ENCODE results near the gene MUC6. TPM values are rescaled to one million over a fixed set of nuclear protein-coding genes. Genes with fewer than 3 reads are reported as not detected.

MUC6 gene
- total and polyA plus RNA-seq, 12 donors = 0.01 to 0.07 TPM; not detected in 10

GRCh38 chr11:1069740-1070139 is 33.2 kb upstream of the MUC6 start:
- no peak for TF ChIP-seq CTCF (IDR thresholded peaks at IDR 0.05)
- DNase-seq (no peak), ATAC-seq (no peak)
- Histone ChIP-seq H3K27me3 (peaks cover 0 to 6% (median 0%) of the 10 kb centered on the region in 7 donors), H3K9me3 (peaks cover 0 to 3% (median 0%) of the 10 kb centered on the region in 11 donors), H3K36me3 (no peaks in the 10 kb centered on the region), H3K4me3 (no peak overlapping the region), H3K4me1 (peaks cover 4 to 28% (median 16%) of the 10 kb centered on the region in 9 donors), H3K27ac (no peak overlapping the region)
- intact Hi-C loops (cut with DNase I) = no loop called here

DNA sequence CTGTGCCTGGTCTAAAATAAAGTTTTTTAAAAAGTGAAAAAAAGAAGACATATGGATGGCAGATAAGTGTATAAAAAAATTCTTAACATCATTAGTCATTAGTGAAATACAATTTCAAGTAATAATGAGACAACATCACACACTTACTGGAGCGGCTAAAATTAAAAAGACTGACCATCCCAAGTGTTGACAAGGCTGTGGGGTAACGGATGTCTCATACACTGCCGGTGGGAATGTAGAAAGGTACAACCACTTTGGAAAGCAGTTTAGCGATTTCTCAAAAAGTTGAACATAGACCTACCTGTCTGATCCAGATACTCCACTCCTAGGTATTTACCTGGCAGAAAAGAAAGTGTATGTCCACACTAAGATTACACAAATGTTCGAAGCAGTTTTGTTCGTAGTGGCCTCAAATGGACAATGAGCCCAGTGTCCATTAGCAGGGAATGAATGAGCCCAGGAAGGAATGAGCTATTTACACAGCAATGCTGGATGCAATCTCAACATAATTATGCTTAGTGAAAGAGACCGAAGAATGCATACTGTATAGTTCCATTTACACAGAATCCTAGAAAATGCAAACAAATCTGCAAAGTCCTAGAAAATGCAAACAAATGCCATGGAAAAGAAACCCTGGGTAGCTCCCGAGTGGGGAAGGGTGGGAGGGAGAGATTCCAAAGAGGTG is 31.4 kb upstream of the MUC6 start:
- peaks cover 0 to 6% (median 0%) of the 10 kb centered on the region in 7 donors for H3K27me3 ChIP-seq

DNA sequence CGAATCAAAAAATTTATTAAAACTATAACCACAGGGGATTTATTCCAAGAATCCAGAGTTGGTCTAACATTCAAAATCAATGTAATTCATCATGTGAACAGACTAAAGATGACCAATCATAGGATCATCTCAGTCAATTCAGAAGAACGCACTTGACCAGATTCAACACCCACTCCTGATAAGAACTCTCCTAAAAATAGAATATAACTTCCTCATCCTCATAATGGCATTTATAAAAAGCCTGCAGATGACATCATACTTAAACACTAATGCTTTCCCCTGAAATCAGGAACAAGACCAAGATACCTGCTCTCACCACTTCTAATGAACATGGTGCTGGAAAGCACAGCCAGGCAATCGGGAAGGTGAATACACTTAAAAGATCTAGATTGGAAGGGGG is 27.6 kb upstream of the MUC6 start:
- Histone ChIP-seq H3K27ac (no peak overlapping the region), H3K27me3 (peaks cover 0 to 1% (median 0%) of the 10 kb centered on the region in 7 donors), H3K4me1 (peaks cover 0 to 13% (median 8%) of the 10 kb centered on the region in 9 donors), H3K36me3 (no peaks in the 10 kb centered on the region), H3K9me3 (peaks cover 0 to 26% (median 0%) of the 10 kb centered on the region in 11 donors), H3K4me3 (no peak overlapping the region)
- intact Hi-C loops (cut with DNase I) = no loop called here
- TF ChIP-seq CTCF (IDR thresholded peaks at IDR 0.05) = no peak
- no peak for DNase-seq
- ATAC-seq = peak in 3 of 8 donors; percentile 28 to 68 (median 34)
- WGBS, 2 donors = 31 to 37% methylated on average over 3 of the region's 3 CpGs

More for the DNA sequence above, 31.4 kb upstream of the MUC6 start:
- H3K36me3 ChIP-seq = no peaks in the 10 kb centered on the region
- intact Hi-C loops (cut with DNase I) = no loop called here
- ATAC-seq (no peak), DNase-seq (no peak)
- no peak for TF ChIP-seq CTCF (IDR thresholded peaks at IDR 0.05)
- H3K9me3 ChIP-seq = peaks cover 0 to 8% (median 0%) of the 10 kb centered on the region in 11 donors
- no peak overlapping the region for H3K27ac ChIP-seq
- H3K4me1 ChIP-seq = peaks cover 4 to 24% (median 13%) of the 10 kb centered on the region in 9 donors
- no peak overlapping the region for H3K4me3 ChIP-seq
- 87 to 91% methylated on average over 8 of the region's 8 CpGs for WGBS, 2 donors

GRCh38 chr11:1062075-1062820 is 25.7 kb upstream of the MUC6 start:
- 81 to 82% methylated on average over 9 of the region's 9 CpGs for WGBS, 2 donors
- no peak for DNase-seq
- H3K36me3 ChIP-seq = no peaks in the 10 kb centered on the region
- TF ChIP-seq CTCF (IDR thresholded peaks at IDR 0.05) = no peak
- H3K4me3 ChIP-seq = no peak overlapping the region
- H3K4me1 ChIP-seq = peaks cover 0 to 13% (median 8%) of the 10 kb centered on the region in 9 donors
- no peak for ATAC-seq
- intact Hi-C loops (cut with DNase I) = no loop called here
- H3K27ac ChIP-seq = no peak overlapping the region
- H3K27me3 ChIP-seq = peaks cover 0 to 8% (median 0%) of the 10 kb centered on the region in 7 donors
- H3K9me3 ChIP-seq = peaks cover 0 to 26% (median 0%) of the 10 kb centered on the region in 11 donors

All from heart right ventricle (tissue), 16 donors.